ELF-1 (cell line): ENCODE results near the gene CLTB.

Source experiments
- DNase-seq: peaks from one replicate; pipeline ENCODE4 v3.0.0-alpha.2; 2016; ENCODE audit warnings: low read depth, low spot score

The CLTB gene

GRCh38 chr5:176352116-176352878 lies 64.0 kb downstream of the CLTB start:
- DNase-seq: peak; percentile 35

DNA sequence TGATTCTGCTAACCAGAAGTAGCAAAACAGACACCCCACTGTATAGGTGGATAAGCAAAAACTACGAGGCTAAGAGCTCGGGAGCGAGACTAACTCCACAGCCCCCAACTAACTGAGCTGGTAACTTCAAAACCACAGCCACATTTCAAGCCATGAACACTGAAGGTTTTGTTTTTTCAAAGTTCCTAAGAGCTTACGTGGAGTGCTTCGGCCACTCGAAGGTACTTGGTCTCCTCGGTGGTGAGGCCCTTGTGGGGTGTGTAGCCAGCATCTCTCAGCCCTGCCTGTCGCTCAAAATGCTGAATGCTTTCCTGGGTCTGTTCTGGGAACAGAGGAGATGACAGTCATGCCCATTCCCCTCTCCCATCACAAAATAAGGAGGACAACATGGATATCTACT lies 65.9 kb downstream of the CLTB start:
- no peak for DNase-seq

GRCh38 chr5:176342766-176343458 lies 73.4 kb downstream of the CLTB start:
- no peak for DNase-seq
